Neuron (in vitro differentiated cells): ENCODE results near the gene RBM47.

Source experiments
- H2AFZ ChIP-seq: one replicate; pipeline ENCODE4 v1.6.1; 2013; ENCODE audit warnings: low read depth, mild to moderate bottlenecking, inconsistent platforms, low read length, moderate library complexity
- H3K27me3 ChIP-seq: one replicate; pipeline ENCODE4 v1.6.1; 2013; ENCODE audit warnings: low read length; ENCODE audit not compliant: insufficient read depth
- H3K36me3 ChIP-seq: one replicate; pipeline ENCODE4 v1.6.1; 2013; ENCODE audit warnings: low read length; ENCODE audit not compliant: insufficient read depth
- H3K4me1 ChIP-seq: one replicate; pipeline ENCODE4 v1.6.1; 2013; ENCODE audit warnings: low read length; ENCODE audit not compliant: insufficient read depth
- H3K4me3 ChIP-seq: 2 replicates; pipeline ENCODE4 v1.5.1; 2013; ENCODE audit warnings: mild to moderate bottlenecking, low read length, moderate library complexity
- H3K9me3 ChIP-seq: one replicate; pipeline ENCODE4 v1.6.1; 2013; ENCODE audit warnings: low read length

Gene RBM47

DNA sequence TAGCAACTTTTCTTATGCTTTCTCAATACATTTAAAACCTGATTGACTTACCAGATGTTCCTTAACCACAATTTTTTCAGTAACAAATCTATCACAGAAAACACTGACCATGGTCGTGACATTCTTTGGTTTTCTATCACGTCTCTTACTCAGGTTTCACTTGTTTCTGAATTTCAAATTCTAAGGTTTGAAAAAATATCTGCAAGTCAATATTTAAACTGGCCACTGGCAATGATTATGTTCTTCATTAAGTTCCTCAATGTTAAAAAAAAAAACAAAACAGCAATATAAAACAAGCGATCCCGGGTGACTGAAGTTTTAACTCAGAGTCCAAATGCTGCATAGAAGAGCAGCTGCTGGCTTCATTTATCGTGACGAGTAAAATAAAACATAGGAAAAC, 128.9 kb downstream of the RBM47 start:
- H3K9me3 ChIP-seq = no peaks in the 10 kb centered on the region
- H2AFZ ChIP-seq = no peak overlapping the region

GRCh38 chr4:40493160-40493559, 136.5 kb downstream of the RBM47 start:
- H3K4me3 ChIP-seq = no peak overlapping the region
- no peaks in the 10 kb centered on the region for H3K27me3 ChIP-seq
- H2AFZ ChIP-seq = no peak overlapping the region
- no peaks in the 10 kb centered on the region for H3K9me3 ChIP-seq
- no peaks in the 10 kb centered on the region for H3K36me3 ChIP-seq
- H3K4me1 ChIP-seq = no peaks in the 10 kb centered on the region

More for the DNA sequence above, 128.9 kb downstream of the RBM47 start:
- H3K4me1 ChIP-seq = no peaks in the 10 kb centered on the region
- no peaks in the 10 kb centered on the region for H3K27me3 ChIP-seq
- H3K36me3 ChIP-seq = no peaks in the 10 kb centered on the region
- H3K4me3 ChIP-seq = no peak overlapping the region

GRCh38 chr4:40492691-40493090, 137.0 kb downstream of the RBM47 start:
- Histone ChIP-seq H2AFZ (no peak overlapping the region), H3K4me1 (no peaks in the 10 kb centered on the region), H3K4me3 (no peak overlapping the region), H3K27me3 (no peaks in the 10 kb centered on the region), H3K9me3 (no peaks in the 10 kb centered on the region), H3K36me3 (no peaks in the 10 kb centered on the region)

GRCh38 chr4:40490481-40490880, 139.2 kb downstream of the RBM47 start:
- H3K9me3 ChIP-seq = no peaks in the 10 kb centered on the region
- no peaks in the 10 kb centered on the region for H3K4me1 ChIP-seq
- no peaks in the 10 kb centered on the region for H3K27me3 ChIP-seq
- no peak overlapping the region for H2AFZ ChIP-seq
- no peak overlapping the region for H3K4me3 ChIP-seq
- H3K36me3 ChIP-seq = no peaks in the 10 kb centered on the region

- no peaks in the 10 kb centered on the region for H3K4me1 ChIP-seq
- H3K27me3 ChIP-seq = no peaks in the 10 kb centered on the region
- H3K9me3 ChIP-seq = no peaks in the 10 kb centered on the region
- H2AFZ ChIP-seq = no peak overlapping the region
- H3K36me3 ChIP-seq = no peaks in the 10 kb centered on the region
- no peak overlapping the region for H3K4me3 ChIP-seq
Observed at GRCh38 chr4:40489961-40490360, 139.7 kb downstream of the RBM47 start.

DNA sequence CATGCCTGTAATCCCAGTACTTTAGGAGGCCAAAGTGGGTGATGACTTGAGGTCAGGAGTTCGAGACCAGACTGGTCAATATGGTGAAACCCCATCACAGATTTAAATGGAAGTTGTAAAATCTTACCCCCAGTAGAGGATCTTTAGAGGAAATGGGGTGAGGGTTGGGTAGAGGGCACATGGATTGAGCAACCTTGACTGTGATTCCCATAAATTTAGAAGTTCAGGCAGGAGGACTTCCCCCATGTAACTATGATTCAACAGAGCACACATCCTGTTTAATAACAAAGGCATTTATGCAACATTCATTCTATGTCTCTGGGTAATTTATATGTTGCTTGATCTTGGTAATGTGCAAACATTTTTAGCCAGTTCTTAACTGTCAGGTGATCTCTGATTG, 143.1 kb downstream of the RBM47 start:
- no peaks in the 10 kb centered on the region for H3K27me3 ChIP-seq
- H3K4me1 ChIP-seq = no peaks in the 10 kb centered on the region
- no peak overlapping the region for H2AFZ ChIP-seq
- H3K9me3 ChIP-seq = no peaks in the 10 kb centered on the region
- H3K36me3 ChIP-seq = no peaks in the 10 kb centered on the region
- no peak overlapping the region for H3K4me3 ChIP-seq

DNA sequence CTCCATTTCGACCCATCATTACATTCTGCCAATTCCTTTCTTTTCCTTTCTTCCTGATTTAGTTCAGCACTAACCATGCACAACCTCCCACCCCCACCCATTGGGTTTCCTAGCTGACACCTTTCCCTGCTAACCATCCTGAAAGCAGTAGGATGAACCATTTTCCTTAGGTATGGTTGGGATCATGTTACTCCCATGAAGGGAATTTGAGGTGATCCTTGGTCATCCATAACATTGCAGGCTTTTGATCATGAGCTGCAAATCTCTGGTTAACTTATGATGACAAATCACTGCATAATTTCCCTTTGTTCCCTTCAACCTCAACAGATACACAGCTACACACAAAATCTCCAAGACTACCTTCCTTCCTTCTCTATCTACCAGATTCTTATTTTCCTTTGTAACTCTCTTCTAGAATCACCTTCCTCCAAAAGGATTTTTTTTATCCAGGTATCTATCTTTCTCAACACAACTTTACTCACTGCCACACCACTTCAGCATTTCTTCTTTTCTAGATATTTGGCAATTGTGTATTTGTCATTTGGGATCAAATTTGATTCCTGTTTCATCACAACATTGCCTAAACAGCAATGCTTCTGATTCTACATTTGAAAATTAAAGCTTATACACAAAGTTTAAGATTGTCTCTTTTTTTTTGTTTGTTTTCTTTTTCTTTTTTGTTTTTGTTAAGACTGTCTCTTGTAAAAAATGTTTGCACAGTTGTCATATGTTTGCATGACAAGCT, 145.1 kb downstream of the RBM47 start:
- no peaks in the 10 kb centered on the region for H3K36me3 ChIP-seq
- H3K4me3 ChIP-seq = no peak overlapping the region
- H3K9me3 ChIP-seq = no peaks in the 10 kb centered on the region
- H3K4me1 ChIP-seq = no peaks in the 10 kb centered on the region
- no peak overlapping the region for H2AFZ ChIP-seq
- no peaks in the 10 kb centered on the region for H3K27me3 ChIP-seq

DNA sequence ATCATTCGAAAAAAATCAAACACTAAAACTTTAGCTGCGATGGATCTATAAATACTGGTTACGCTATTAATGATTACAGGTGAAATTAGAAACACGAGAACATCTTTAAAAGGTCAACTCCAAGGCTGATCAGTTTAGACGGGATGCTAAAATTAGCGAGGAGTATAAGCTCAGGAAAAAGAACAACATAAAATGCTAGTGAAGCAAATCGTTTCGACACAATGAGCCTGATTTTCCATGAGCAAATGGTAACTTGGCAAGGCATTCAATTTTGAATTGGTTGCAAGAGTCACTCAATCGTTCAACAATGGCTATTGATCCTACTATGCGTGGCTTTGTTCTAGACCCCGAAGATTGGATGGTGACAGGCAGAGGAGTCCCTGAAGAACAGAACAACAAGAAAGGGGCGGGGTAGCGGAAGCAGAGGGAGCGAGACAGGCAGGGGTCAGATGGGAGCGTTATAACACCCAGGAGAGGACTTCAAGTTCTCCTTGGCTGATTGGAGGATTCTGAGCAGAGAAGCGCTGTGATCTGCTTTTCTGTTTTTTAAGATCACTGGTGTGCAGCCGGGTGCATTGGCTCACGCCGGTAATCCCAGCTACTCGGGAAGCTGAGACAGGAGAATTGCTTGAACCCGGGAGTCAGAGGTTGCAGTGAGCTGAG, 146.5 kb downstream of the RBM47 start:
- no peak overlapping the region for H3K4me3 ChIP-seq
- no peaks in the 10 kb centered on the region for H3K27me3 ChIP-seq
- H2AFZ ChIP-seq = no peak overlapping the region
- H3K4me1 ChIP-seq = no peaks in the 10 kb centered on the region
- no peaks in the 10 kb centered on the region for H3K36me3 ChIP-seq
- H3K9me3 ChIP-seq = no peaks in the 10 kb centered on the region

DNA sequence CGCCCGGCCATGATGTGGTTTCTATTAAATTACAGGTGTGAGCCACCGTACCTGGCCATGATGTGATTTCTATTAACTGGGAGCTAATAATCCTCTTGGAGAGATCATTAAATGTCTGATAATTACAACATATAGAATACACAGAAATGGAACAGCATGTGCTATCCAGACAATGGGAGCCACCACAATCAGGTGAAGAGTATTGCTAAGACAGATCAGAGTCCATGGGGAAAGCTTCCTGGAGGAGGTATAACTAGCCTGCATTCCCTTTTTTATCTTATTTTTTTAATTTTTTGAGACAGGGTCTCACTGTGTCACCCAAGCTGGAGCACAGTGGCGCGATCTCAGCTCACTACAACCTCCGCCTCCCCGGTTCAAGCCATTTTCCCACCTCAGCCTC, 147.7 kb downstream of the RBM47 start:
- Histone ChIP-seq H3K36me3 (no peaks in the 10 kb centered on the region), H2AFZ (no peak overlapping the region), H3K9me3 (no peaks in the 10 kb centered on the region), H3K27me3 (no peaks in the 10 kb centered on the region), H3K4me3 (no peak overlapping the region), H3K4me1 (no peaks in the 10 kb centered on the region)

- Histone ChIP-seq H3K4me3 (no peak overlapping the region), H3K4me1 (no peaks in the 10 kb centered on the region), H3K27me3 (no peaks in the 10 kb centered on the region)
Observed at GRCh38 chr4:40480291-40480690, 149.4 kb downstream of the RBM47 start.

GRCh38 chr4:40479378-40479777, 150.3 kb downstream of the RBM47 start:
- Histone ChIP-seq H3K4me1 (no peaks in the 10 kb centered on the region), H3K36me3 (no peaks in the 10 kb centered on the region), H3K27me3 (no peaks in the 10 kb centered on the region), H3K9me3 (no peaks in the 10 kb centered on the region), H2AFZ (no peak overlapping the region), H3K4me3 (no peak overlapping the region)

More at GRCh38 chr4:40480291-40480690, 149.4 kb downstream of the RBM47 start:
- Histone ChIP-seq H3K36me3 (no peaks in the 10 kb centered on the region), H2AFZ (no peak overlapping the region), H3K9me3 (no peaks in the 10 kb centered on the region)

GRCh38 chr4:40475609-40476008, 154.1 kb downstream of the RBM47 start:
- Histone ChIP-seq H3K4me3 (no peak overlapping the region), H3K36me3 (no peaks in the 10 kb centered on the region), H3K27me3 (no peaks in the 10 kb centered on the region), H3K4me1 (no peaks in the 10 kb centered on the region), H2AFZ (no peak overlapping the region), H3K9me3 (no peaks in the 10 kb centered on the region)

- no peaks in the 10 kb centered on the region for H3K4me1 ChIP-seq
- H3K9me3 ChIP-seq = no peaks in the 10 kb centered on the region
- no peak overlapping the region for H3K4me3 ChIP-seq
- H3K27me3 ChIP-seq = no peaks in the 10 kb centered on the region
- no peaks in the 10 kb centered on the region for H3K36me3 ChIP-seq
- H2AFZ ChIP-seq = no peak overlapping the region
Observed at GRCh38 chr4:40473578-40474388, 155.9 kb downstream of the RBM47 start.
